ENCODE data around the gene SCYGR2. TPM values are rescaled to one million over a fixed set of nuclear protein-coding genes. Genes with fewer than 3 reads are reported as not detected.

The SCYGR2 gene
- total RNA-seq, 1 donor from 2014 or later: not detected

GRCh38 chr2:227625420-227625819, 26.7 kb downstream of the SCYGR2 start:
- no peak overlapping the region for H3K4me3 Mint-ChIP-seq
- H3K36me3 Mint-ChIP-seq (ENCODE audit: low read depth): no peaks in the 10 kb centered on the region
- no peak for TF ChIP-seq CTCF (conservative IDR thresholded peaks at IDR 0.05)

GRCh38 chr2:227626580-227627151, 28.0 kb downstream of the SCYGR2 start:
- H3K27ac Mint-ChIP-seq (ENCODE audit: unreplicated experiment): no peak overlapping the region
- H3K9me3 Mint-ChIP-seq: peaks cover 4% of the 10 kb centered on the region
- DNase-seq (ENCODE audit: low read depth, low spot score): no peak
- TF ChIP-seq CTCF (conservative IDR thresholded peaks at IDR 0.05): no peak
- no peaks in the 10 kb centered on the region for H3K36me3 Mint-ChIP-seq (ENCODE audit: low read depth)
- no peaks in the 10 kb centered on the region for H3K4me1 Mint-ChIP-seq
- H3K27me3 Mint-ChIP-seq (ENCODE audit: low read depth): no peaks in the 10 kb centered on the region
- no peak overlapping the region for H3K4me3 Mint-ChIP-seq

More at GRCh38 chr2:227625420-227625819, 26.7 kb downstream of the SCYGR2 start:
- Mint-ChIP-seq H3K27ac (ENCODE audit: unreplicated experiment) (no peak overlapping the region), H3K4me1 (no peaks in the 10 kb centered on the region), H3K27me3 (ENCODE audit: low read depth) (no peaks in the 10 kb centered on the region), H3K9me3 (peaks cover 4% of the 10 kb centered on the region)
- DNase-seq (ENCODE audit: low read depth, low spot score): no peak

- H3K36me3 Mint-ChIP-seq (ENCODE audit: low read depth): no peaks in the 10 kb centered on the region
- H3K27ac Mint-ChIP-seq (ENCODE audit: unreplicated experiment): no peak overlapping the region
- H3K27me3 Mint-ChIP-seq (ENCODE audit: low read depth): no peaks in the 10 kb centered on the region
- peaks cover 4% of the 10 kb centered on the region for H3K9me3 Mint-ChIP-seq
- no peak for TF ChIP-seq CTCF (conservative IDR thresholded peaks at IDR 0.05)
- H3K4me3 Mint-ChIP-seq: no peak overlapping the region
- no peak for DNase-seq (ENCODE audit: low read depth, low spot score)
- no peaks in the 10 kb centered on the region for H3K4me1 Mint-ChIP-seq
Measured at GRCh38 chr2:227627769-227628168, 29.1 kb downstream of the SCYGR2 start.

GRCh38 chr2:227629435-227629834, 30.7 kb downstream of the SCYGR2 start:
- no peaks in the 10 kb centered on the region for H3K4me1 Mint-ChIP-seq
- no peak overlapping the region for H3K27ac Mint-ChIP-seq (ENCODE audit: unreplicated experiment)
- DNase-seq (ENCODE audit: low read depth, low spot score): no peak
- H3K9me3 Mint-ChIP-seq: peaks cover 2% of the 10 kb centered on the region
- no peak overlapping the region for H3K4me3 Mint-ChIP-seq
- no peaks in the 10 kb centered on the region for H3K27me3 Mint-ChIP-seq (ENCODE audit: low read depth)
- no peaks in the 10 kb centered on the region for H3K36me3 Mint-ChIP-seq (ENCODE audit: low read depth)
- TF ChIP-seq CTCF (conservative IDR thresholded peaks at IDR 0.05): no peak

GRCh38 chr2:227630322-227630721, 31.6 kb downstream of the SCYGR2 start:
- TF ChIP-seq CTCF (conservative IDR thresholded peaks at IDR 0.05): no peak
- Mint-ChIP-seq H3K9me3 (peaks cover 2% of the 10 kb centered on the region), H3K4me3 (no peak overlapping the region), H3K4me1 (no peaks in the 10 kb centered on the region), H3K27ac (ENCODE audit: unreplicated experiment) (no peak overlapping the region), H3K36me3 (ENCODE audit: low read depth) (no peaks in the 10 kb centered on the region), H3K27me3 (ENCODE audit: low read depth) (no peaks in the 10 kb centered on the region)
- DNase-seq (ENCODE audit: low read depth, low spot score): no peak

All from neural crest cell (in vitro differentiated cells).